ENCODE data around the gene OR10A2. TPM values are rescaled to one million over a fixed set of nuclear protein-coding genes. Genes with fewer than 3 reads are reported as not detected.

Gene OR10A2
- total RNA-seq, 1 experiment from 2014 or later, result not detected

- no peak for TF ChIP-seq CREM (CRISPR knock-in tag; IDR thresholded peaks at IDR 0.05)
- no peak for TF ChIP-seq CDX4 (CRISPR knock-in tag; IDR thresholded peaks at IDR 0.05; ENCODE audit: borderline replicate concordance)
- TF ChIP-seq ZNF317 (CRISPR knock-in tag; IDR thresholded peaks at IDR 0.05; ENCODE audit: borderline replicate concordance, low read depth), result no peak
- TF ChIP-seq ZMAT4 (CRISPR knock-in tag; IDR thresholded peaks at IDR 0.05), result no peak
Measured at GRCh38 chr11:6894097-6894496, 31.2 kb downstream of the OR10A2 start (continued).

GRCh38 chr11:6895010-6895409, 32.2 kb downstream of the OR10A2 start:
- no peak overlapping the region for H3K27ac Mint-ChIP-seq
- TF ChIP-seq PRDM15 (CRISPR knock-in tag; IDR thresholded peaks at IDR 0.05), result no peak
- POLR2A ChIA-PET, result no interaction called here
- no peaks in the 10 kb centered on the region for H3K4me1 Mint-ChIP-seq
- H3K27me3 Mint-ChIP-seq (ENCODE audit: low read depth), result no peaks in the 10 kb centered on the region
- no peaks in the 10 kb centered on the region for H3K9me3 Mint-ChIP-seq
- CTCF ChIA-PET, result no interaction called here
- ATAC-seq (no peak), DNase-seq (ENCODE audit: low spot score) (no peak)
- H3K4me3 Mint-ChIP-seq, result no peak overlapping the region
- no peaks in the 10 kb centered on the region for H3K36me3 Mint-ChIP-seq

- DNase-seq (ENCODE audit: low spot score) (no peak), ATAC-seq (no peak)
- peaks cover 7% of the 10 kb centered on the region for H3K9me3 Mint-ChIP-seq
- H3K36me3 Mint-ChIP-seq, result no peaks in the 10 kb centered on the region
- no peak overlapping the region for H3K4me3 Mint-ChIP-seq
- TF ChIP-seq ETV6 (CRISPR knock-in tag; IDR thresholded peaks at IDR 0.05), result no peak
- TF ChIP-seq SMAD3 (CRISPR knock-in tag; IDR thresholded peaks at IDR 0.05; ENCODE audit: borderline replicate concordance), result no peak
- TF ChIP-seq HMGA2 (CRISPR knock-in tag; IDR thresholded peaks at IDR 0.05), result no peak
- TF ChIP-seq TEAD1 (CRISPR knock-in tag; IDR thresholded peaks at IDR 0.05), result no peak
- TF ChIP-seq IRF1 (CRISPR knock-in tag; IDR thresholded peaks at IDR 0.05), result no peak
- no peak for TF ChIP-seq USF2 (CRISPR knock-in tag; IDR thresholded peaks at IDR 0.05)
- TF ChIP-seq AFF4 (CRISPR knock-in tag; IDR thresholded peaks at IDR 0.05; ENCODE audit: borderline replicate concordance), result no peak
- no peak for TF ChIP-seq TEAD4 (CRISPR knock-in tag; IDR thresholded peaks at IDR 0.05)
- no peak for TF ChIP-seq ZNF121 (CRISPR knock-in tag; IDR thresholded peaks at IDR 0.05)
- TF ChIP-seq SMAD4 (CRISPR knock-in tag; IDR thresholded peaks at IDR 0.05), result no peak
- H3K27ac Mint-ChIP-seq, result no peak overlapping the region
- CTCF ChIA-PET, result no interaction called here
- POLR2A ChIA-PET, result no interaction called here
- no peaks in the 10 kb centered on the region for H3K27me3 Mint-ChIP-seq (ENCODE audit: low read depth)
- H3K4me1 Mint-ChIP-seq, result no peaks in the 10 kb centered on the region
Measured at GRCh38 chr11:6898911-6899310, 36.1 kb downstream of the OR10A2 start.
